Eye (tissue), 1 donor: ENCODE measurements around the gene PRDX5.

Experiments used
- DNase-seq: peaks from one replicate; pipeline ENCODE4 v3.0.0-alpha.2; 2015

PRDX5 gene

DNA sequence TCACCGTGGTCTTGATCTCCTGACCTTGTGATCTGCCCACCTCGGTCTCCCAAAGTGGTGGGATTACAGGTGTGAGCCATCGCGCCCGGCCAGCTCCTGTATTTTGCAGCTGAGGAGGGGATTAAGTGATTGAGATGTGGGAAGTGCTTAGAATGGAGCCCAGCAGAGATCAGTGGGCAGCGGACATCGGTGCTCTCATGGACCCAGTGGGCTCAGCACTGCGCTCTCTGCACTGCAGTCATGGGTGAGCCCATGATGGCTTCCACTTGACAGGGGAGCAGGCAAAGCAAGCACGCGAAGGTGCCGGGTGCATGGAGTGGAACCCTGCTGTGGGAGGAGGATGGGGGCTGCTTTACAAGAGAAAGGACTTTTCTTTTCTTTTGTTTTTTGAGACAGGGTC lies 13.0 kb downstream of the PRDX5 start:
- DNase-seq = no peak

- peak; percentile 19 for DNase-seq
Observed at GRCh38 chr11:64331569-64332371, 13.8 kb downstream of the PRDX5 start.

GRCh38 chr11:64333556-64333955 lies 15.6 kb downstream of the PRDX5 start:
- DNase-seq = no peak

DNA sequence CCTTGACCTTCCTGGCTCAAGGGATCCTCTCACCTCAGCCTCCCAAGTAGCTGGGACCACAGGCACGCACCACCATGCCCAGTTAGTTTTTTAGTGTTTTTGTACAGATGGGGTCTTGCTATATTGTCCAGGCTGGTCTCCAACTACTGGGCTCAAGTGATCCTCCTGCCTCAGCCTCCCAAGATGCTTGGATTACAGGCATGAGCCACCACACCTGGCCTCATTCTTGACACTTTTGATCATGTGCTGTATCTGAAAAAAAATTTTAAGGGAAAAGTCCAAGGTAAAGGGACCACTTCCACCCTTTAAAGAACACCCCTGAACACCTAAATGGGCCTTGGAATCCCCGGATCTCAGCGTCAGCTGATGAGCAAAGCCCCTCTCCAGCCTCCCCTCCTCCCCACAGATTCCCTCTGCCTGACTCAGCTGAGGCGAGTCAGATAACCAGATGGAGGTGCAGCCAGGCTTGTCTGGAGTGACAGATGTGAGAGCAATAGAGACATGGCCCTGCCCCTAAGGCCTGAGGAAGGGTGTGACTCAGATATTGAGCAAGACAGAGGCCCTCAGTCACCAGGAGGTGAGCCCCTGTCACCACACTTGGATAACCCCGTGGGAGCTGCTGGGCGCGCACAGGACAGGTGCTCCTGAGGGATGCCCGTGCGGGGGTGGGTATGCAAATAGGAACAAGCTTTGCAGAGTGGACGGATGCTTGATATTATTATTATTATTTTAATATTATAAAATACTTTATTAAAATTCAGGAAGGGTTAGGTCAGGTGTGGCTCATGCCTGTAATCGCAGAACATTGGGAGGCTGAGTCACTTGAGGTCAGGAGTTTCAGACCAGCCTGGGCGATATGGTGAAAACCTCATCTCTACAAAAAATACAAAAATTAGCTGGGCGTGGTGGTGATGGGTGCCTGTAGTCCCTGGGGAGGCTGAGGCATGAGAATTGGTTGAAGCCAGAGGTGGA lies 17.1 kb downstream of the PRDX5 start:
- DNase-seq = peak; percentile 82

GRCh38 chr11:64337538-64338249 lies 19.8 kb downstream of the PRDX5 start:
- no peak for DNase-seq

DNA sequence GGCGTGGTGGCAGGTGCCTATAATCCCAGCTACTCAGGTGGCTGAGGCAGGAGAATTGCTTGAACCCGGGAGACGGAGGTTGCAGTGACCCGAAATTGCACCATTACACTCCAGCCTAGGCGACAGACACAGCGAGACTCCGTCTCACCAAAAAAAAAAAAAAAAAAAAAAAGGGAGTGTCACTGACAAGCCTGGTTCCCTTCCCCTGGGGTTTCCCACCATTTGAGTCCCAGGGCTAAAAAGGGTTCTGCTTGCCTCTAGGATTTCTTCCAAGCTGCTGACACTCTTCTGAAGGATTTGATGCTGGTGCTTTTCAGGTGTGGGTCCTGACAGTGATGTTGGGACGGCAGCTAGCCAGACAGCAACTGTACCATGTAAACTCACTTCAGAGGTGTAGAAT lies 20.8 kb downstream of the PRDX5 start:
- no peak for DNase-seq

DNA sequence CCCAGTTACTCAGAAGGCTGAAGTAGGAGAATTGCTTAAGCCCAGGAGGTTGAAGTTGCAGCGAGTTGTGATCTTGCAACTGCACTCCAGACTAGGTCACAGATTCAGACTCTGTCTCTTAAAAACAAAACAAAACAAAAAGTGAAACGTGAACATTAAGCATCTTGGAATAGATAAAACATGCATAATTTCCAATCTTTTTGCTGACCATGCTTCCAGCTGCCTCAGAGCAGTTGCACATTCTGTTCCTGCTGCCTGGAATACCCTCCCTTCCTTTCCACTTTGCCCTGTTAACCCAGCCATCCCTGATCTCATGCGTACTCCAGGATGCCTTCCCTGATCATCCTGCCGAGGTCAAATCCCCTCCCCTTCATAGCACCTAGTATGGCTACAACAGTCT lies 21.4 kb downstream of the PRDX5 start:
- DNase-seq = no peak

GRCh38 chr11:64339754-64340408 lies 22.0 kb downstream of the PRDX5 start, which contains the start of gene CCDC88B:
CCDC88B (plus strand) TSS chr11:64340204; CDS start chr11:64340267, 63 bp downstream.
- DNase-seq = no peak

DNA sequence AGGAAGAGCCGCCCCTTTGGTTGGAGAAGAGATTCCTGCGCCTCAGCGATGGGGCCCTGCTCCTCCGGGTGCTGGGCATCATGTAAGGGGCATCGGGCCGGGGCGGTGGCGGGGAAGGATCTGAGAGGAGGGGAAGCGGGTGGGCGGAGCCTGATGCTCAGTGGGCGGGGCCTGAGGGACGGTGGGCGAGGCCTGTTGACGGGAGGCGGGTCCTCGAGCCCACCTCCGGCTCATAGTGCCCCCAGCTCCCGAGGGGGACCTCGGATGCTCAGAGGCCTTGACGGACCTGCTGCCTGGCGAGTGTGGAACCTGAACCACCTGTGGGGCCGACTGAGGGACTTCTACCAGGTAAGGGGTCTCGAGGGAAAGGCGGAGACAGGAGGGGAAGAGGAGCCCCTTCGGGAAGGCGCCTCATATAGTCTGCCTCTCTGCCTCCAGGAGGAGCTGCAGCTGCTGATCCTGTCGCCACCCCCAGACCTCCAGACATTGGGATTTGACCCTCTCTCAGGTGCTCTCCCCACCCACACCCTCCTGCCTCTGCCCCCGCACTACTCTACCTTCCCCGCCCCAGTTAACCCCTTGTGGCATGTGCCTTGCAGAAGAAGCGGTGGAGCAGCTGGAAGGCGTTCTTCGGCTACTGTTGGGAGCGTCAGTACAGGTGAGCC lies 22.9 kb downstream of the PRDX5 start:
- peak; percentile 58 for DNase-seq

- DNase-seq = no peak
Observed at GRCh38 chr11:64341429-64341828, 23.5 kb downstream of the PRDX5 start.

DNA sequence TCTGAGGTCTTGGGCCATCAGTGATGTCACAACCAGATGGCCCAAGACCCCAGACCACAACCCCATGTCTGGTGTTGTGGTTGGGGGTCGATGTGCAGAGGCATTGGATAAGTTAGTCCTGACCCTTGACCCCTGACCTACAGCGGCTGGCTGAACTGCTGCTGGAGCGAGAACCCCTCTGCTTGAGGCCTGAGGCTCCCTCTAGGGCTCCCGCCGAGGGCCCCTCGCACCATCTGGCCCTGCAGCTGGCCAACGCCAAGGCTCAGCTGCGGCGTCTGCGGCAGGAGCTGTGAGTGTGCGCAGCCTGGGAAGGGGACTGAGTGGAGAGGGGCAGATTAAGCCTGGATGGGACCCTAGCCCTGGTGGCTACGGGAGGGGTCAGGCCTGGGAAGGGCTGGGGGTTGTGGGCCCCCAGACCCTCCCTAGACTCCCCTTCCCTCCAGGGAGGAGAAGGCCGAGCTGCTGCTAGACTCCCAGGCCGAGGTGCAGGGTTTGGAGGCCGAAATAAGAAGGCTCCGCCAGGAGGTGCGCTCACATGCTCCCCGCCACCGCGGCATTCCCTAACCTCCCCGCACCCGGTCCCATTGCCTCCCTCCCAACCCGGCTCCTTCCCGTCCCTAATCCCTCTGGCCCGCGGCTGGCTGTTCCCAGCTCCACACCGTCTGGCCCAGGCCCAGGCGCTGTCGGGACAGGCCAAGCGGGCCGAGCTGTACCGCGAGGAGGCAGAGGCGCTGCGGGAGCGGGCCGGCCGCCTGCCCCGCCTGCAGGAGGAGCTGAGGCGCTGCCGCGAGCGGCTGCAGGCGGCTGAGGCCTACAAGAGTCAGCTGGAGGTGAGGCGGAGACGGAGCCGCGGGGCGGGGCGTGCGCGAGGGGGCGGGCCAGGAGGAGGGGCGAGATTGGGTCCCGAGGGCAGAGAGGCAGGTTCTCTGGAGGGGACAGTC lies 24.2 kb downstream of the PRDX5 start:
- peak; percentile 92 for DNase-seq

- no peak for DNase-seq
Observed at GRCh38 chr11:64342869-64343745, 25.2 kb downstream of the PRDX5 start.

DNA sequence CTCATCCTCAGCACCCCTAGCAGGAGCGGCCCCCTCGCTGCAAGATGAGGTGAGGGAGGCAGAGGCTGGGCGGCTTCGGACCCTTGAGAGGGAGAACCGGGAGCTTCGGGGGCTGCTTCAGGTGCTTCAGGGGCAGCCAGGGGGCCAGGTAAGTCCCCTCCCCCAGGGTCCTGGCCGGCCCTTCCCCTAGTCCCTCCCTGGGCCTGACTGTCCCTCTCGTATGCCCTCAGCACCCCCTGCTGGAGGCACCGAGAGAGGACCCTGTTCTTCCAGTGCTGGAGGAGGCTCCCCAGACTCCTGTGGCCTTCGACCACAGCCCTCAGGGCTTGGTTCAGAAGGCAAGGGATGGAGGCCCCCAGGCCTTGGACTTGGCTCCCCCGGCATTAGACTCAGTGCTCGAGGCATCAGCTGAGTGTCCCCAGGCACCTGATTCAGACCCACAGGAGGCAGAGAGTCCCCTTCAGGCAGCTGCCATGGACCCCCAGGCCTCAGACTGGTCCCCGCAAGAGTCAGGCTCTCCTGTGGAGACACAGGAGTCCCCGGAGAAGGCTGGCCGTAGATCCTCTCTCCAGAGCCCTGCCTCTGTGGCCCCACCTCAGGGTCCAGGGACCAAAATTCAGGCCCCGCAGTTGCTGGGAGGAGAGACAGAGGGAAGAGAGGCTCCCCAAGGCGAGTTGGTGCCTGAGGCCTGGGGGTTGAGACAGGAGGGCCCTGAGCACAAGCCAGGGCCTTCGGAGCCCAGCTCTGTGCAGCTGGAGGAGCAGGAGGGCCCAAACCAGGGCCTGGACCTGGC lies 26.0 kb downstream of the PRDX5 start:
- DNase-seq = peak; percentile 32

- DNase-seq = no peak
Observed at GRCh38 chr11:64344787-64345186, 26.9 kb downstream of the PRDX5 start.

DNA sequence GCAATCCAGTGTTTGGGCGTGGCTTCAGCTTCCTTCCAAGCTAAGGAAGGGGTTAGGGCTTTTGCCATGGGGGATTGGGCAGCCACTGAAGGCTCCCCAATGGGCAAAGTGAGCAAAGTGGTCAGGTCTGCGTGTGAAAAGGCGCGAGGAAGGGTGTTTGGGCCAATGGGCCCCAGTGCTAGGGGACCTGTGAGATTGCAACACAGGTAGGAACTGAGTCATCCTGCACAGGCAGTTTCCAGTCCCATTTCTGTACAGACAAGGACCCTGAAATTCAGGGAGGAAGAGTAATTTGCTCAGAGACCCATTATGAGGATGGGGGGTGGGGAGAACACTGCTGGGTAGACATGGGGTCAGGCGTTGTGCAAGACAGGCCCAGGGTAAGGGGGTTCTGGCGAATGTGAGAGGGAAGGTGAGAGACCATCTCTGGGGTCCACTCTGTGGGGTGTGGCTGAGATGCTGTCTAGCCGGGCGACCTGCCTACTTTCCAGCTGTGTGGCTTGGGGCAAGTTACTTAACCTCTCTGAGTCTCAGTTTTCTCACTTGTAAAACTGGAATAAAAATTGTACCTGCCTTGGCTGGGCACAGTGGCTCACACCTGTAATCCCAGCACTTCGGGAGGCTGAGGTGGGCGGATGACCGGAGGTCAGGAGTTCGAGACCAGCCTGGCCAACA lies 29.4 kb downstream of the PRDX5 start:
- DNase-seq = no peak

GRCh38 chr11:64348383-64349024 lies 30.6 kb downstream of the PRDX5 start:
- DNase-seq = peak; percentile 56

DNA sequence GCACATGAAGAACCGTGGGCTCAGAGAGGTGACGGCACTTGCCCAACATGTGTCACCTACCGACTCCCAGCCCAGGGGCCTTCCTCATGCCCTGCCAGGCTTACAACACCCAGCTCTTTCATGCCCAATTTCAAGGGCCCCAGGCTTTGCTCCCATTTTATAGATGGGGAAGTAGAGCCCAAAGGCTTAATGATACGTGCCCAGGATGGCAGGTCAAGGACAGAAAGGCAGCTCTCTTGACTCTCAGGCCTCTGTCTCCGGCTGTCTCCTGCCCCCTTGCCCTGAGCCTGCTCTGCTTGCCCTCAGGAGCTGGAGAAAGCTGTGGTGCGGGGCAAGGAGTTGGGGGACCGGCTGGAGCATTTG lies 31.1 kb downstream of the PRDX5 start:
- no peak for DNase-seq

DNA sequence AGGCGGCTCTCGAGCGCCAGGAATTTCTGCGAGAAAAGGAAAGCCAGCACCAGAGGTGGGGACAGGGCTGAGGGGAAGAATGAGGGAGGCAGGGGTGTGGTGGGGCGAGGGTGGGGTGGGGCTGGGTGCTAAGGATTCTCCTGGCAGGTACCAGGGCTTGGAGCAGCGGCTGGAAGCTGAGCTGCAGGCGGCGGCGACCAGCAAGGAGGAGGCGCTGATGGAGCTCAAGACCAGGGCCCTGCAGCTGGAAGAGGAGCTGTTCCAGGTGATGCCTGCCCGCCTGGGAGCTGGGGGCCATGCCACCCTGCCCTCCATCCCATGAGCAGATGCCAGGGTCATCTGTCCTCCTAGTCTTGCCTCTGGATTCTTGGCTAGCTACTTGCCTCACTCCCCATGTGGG lies 31.5 kb downstream of the PRDX5 start:
- no peak for DNase-seq
